HG03354 (cell line): ENCODE measurements around the gene ATE1.

Experiments used
- ATAC-seq: cut with Tn5 transposase; IDR thresholded peaks from one replicate; pipeline ENCODE4 v1.9.1; 2021; ENCODE audit warnings: mild to moderate bottlenecking; ENCODE audit not compliant: unreplicated experiment, poor library complexity, severe bottlenecking

Gene ATE1

DNA sequence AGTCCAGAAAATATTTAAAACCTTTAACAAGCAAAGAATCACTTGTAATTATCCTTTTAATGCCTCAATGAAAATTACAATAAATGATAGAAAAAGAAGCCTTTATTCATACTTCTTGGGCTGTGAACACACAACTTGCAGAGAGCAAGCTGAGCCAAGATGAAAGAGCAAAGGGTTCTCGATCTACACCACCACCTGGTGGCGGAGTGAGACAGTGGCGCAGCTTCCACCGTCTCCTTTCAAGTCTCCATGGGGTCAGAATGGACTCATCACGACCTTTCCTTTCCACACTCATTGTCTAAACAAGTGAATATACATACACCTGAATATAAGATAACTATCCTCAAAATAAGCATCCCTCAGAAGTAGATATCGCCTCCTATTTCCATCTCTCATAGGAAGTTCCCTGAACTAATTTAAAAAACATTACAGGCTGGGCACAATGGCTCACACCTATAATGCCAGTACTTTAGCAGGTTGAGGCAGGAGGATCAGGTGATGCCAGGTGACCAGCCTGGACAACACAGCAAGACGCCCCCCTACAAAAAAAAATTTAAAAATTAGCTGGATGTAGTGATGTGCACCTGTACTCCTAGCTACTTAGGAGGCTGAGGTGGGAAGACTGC lies 40.7 kb downstream of the ATE1 start:
- peak; percentile 79 for ATAC-seq

GRCh38 chr10:121886181-121886580 lies 41.6 kb downstream of the ATE1 start:
- no peak for ATAC-seq

GRCh38 chr10:121880895-121881294 lies 46.9 kb downstream of the ATE1 start:
- ATAC-seq = no peak

- ATAC-seq = no peak
These were observed 48.4 kb downstream of the ATE1 start for GRCh38 chr10:121879476-121879875.

- ATAC-seq = no peak
These were observed 54.6 kb downstream of the ATE1 start for GRCh38 chr10:121873236-121873635.

GRCh38 chr10:121870413-121870812 lies 57.4 kb downstream of the ATE1 start:
- no peak for ATAC-seq

DNA sequence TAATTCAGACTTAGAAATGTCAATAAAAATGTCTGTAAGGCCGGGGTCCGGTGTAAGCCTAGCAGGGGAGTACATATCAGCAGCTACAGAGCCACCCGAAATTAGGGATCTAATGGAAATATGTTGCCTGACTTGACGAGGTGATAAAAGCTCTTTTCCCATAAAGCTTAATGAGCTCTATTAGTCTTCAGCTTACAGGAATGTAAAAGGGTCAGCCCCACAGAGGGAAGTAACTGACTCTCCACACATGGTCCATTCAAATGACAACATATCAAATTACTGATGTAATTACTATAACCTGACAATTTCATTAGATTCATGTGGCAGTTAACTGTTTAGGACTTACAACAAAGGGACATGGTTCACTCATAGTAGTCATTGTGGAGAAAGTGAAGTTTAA lies 62.3 kb downstream of the ATE1 start:
- ATAC-seq = no peak

GRCh38 chr10:121864653-121865052 lies 63.2 kb downstream of the ATE1 start:
- no peak for ATAC-seq

DNA sequence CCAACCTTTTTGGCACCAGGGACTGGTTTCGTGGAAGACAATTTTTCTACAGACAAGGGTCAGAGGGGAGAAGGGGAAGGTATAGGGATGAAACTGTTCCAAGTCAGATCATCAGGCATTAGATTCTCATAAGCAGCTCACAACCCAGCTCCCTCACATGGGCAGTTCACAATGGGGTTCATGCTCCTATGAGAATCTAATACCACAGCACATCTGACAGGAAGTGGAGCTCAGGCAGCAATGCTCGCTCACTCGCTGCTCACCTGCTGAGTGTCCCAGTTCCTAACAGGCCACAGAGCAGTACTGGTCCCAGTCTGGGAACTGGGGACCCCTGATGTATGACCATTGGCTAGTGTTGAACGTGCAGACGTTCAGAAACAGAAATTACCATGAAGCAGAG lies 63.7 kb downstream of the ATE1 start:
- ATAC-seq = no peak

GRCh38 chr10:121862649-121863048 lies 65.2 kb downstream of the ATE1 start:
- ATAC-seq = no peak

- no peak for ATAC-seq
These were observed 65.8 kb downstream of the ATE1 start for GRCh38 chr10:121862042-121862441.

- no peak for ATAC-seq
These were observed 67.0 kb downstream of the ATE1 start for GRCh38 chr10:121860810-121861209.

DNA sequence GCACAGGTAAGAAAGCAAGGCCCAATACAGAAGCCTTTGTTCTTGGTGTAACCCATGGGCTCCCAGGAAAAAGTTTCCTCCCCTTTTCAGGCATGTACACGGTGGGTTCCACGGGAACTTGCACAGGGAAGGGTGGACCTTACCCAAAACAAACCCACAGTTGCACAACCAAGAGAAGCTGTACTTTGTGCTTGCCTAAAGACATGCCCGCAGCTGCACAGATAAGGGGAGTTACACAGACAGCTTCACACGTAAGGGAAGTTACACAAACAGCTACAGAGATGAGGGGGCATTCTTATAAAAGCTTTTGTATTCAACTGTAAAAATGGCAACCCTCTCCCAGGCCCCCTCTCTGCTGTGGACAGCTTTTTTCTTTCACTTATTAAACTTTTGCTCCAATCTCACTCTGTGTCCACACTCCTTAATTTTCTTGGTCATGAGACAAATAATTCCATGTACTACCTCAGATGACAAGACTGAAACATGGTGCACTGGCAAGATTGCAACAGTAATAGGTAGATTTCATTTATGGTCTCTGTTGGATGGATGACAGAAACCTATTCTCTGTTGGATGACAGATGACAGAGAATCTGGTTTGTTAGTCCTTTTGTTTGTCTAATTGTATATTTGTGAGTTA lies 72.9 kb downstream of the ATE1 start:
- ATAC-seq = no peak

GRCh38 chr10:121853950-121854349 lies 73.9 kb downstream of the ATE1 start:
- ATAC-seq = no peak

DNA sequence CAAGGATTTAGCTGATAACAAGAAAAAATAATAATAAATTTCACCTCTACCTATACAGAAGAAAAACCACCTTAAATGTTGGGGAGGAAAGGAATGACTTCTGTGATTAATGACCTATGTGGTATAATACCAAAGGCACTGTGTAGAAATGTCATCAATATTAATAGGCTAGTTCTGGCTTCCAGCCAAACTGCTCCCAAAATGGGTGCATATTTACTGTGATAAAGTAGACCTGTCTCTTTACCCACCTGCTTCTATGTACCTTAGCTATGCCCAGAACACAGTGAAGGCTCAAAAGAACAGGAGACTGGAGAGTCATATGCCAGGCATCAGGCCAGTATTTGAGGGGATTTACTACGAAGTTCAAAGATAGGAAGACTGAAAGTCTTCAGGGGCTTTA lies 76.0 kb downstream of the ATE1 start:
- ATAC-seq = no peak

DNA sequence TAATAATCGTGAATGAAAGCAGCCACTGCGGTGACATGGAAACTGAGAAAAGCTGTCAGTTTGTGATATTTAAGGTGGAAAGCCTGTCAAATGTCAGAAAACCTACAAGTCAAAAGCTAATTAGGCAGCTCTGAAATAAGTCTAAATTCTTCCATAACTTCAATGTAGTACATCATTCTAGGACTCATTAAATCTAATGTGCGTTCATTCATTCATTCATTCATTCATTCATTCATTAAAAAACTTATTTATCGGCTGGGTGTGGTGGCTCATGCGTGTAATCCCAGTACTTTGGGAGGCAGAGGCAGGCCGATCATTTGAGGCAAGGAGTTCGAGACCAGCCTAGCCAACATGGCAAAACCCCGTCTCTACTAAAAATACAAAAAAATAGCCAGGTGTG lies 79.7 kb downstream of the ATE1 start:
- no peak for ATAC-seq

DNA sequence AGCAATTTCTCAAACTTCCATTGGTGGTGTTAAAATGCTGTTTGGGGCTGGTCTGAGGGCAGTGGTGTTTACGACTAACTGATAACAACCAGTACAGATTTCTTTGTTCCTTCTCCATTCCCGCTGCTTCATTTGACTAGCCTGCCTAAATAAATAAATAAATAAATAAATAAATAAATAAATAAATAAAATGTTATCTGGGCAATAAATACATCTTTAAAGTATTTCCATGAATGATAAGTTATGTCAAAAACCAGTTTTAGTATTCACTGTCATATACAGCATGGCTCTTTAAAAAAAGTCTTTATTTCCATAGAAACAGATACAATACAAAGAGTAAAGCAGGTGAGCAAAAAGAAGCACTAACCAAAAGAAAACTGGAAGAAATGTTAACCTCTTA lies 81.3 kb downstream of the ATE1 start:
- no peak for ATAC-seq

DNA sequence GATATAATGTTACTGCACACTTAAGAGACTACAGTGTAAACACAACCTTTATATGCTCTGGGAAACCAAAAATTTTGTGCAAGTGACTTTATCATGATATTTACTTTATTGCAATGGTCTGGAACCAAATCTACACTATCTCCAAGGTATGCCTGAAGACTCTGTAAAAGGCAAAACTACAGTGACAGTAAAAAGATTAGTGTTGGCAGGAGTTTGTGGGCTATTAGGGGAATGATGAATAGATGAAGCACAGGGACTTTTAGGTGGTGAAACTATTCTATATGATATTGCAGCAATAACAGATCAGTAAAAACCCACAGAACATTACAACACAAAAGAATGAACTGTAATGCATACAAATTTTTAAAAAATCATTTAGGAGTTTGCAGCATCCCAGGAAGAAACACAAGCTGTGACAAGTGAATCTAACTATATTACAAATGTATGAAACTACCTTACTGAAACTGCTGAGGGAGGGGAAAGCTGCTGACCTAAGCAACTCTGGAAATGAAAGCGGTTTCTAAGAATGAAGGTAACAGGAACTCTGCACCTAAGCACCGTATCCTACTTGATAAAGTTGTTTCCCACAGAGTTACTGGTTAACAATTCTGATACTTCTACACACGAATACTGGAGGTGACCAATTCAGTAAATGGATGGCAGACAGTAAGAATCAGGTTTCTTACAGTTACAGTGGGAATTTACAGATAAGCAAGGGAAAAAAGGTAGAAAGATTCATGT lies 82.6 kb downstream of the ATE1 start:
- ATAC-seq = peak; percentile 95

GRCh38 chr10:121844537-121844936 lies 83.3 kb downstream of the ATE1 start:
- no peak for ATAC-seq

- ATAC-seq = no peak
These were observed 84.5 kb downstream of the ATE1 start for GRCh38 chr10:121843379-121843778.

DNA sequence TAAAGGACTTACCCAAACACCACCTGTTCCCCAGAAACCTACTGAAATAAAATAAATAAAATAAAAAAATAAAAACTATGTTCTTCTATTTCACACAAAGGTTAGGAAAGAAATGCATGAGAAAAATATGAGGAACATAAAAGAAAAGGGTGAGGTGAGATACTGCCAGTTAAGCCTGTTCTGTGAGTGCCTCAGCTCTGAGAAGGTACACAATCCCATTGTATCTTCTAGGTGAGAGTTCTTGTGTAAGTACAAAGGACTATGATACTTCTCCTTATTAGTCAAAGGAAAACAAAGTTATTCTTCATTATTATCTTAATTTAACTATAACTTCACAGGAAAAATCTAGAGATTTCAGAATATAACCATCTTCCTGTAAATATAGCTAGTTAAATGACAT lies 86.0 kb downstream of the ATE1 start:
- ATAC-seq = no peak
